Activated gamma-delta T cell treated with Interleukin-2 at 50 U/mL for 16 hours (primary cell): Measurements from ENCODE around the gene TXNRD2.
"Not testable (repeated sequence)": the region's sequence is repeated elsewhere in the genome, so short reads cannot be mapped to it uniquely, and the experiment has no call there.

Experiments used
- DNase-seq: peaks from one replicate; pipeline ENCODE4 v3.0.0-alpha.2; 2020

Gene TXNRD2

GRCh38 chr22:19942157-19943081 lies 801 bp upstream of the TXNRD2 start:
- DNase-seq: no peak

- DNase-seq: no peak
These were observed 868 bp downstream of the TXNRD2 start for GRCh38 chr22:19940536-19941364.

- no peak for DNase-seq
These were observed 3.8 kb downstream of the TXNRD2 start for GRCh38 chr22:19937616-19938473.

- DNase-seq: no peak
These were observed 5.1 kb downstream of the TXNRD2 start for GRCh38 chr22:19936513-19936912.

- not testable (repeated sequence) for DNase-seq
These were observed 6.4 kb downstream of the TXNRD2 start for GRCh38 chr22:19935123-19935718.

- DNase-seq: no peak
These were observed 8.0 kb downstream of the TXNRD2 start for GRCh38 chr22:19933341-19934241.

GRCh38 chr22:19932367-19933206 lies 9.0 kb downstream of the TXNRD2 start:
- DNase-seq: no peak

- DNase-seq: no peak
These were observed 10.1 kb downstream of the TXNRD2 start for GRCh38 chr22:19931514-19931913.

GRCh38 chr22:19930551-19931486 lies 10.8 kb downstream of the TXNRD2 start:
- DNase-seq: no peak

- DNase-seq: no peak
These were observed 11.8 kb downstream of the TXNRD2 start for GRCh38 chr22:19929586-19930550.

GRCh38 chr22:19928207-19928606 lies 13.4 kb downstream of the TXNRD2 start:
- no peak for DNase-seq

- no peak for DNase-seq
These were observed 13.9 kb downstream of the TXNRD2 start for GRCh38 chr22:19927696-19928095.

- not testable (repeated sequence) for DNase-seq
These were observed 15.6 kb downstream of the TXNRD2 start for GRCh38 chr22:19926028-19926427.

- DNase-seq: no peak
These were observed 17.6 kb downstream of the TXNRD2 start for GRCh38 chr22:19923914-19924513.

GRCh38 chr22:19921544-19922081 lies 20.0 kb downstream of the TXNRD2 start:
- no peak for DNase-seq

- DNase-seq: no peak
These were observed 21.8 kb downstream of the TXNRD2 start for GRCh38 chr22:19919701-19920363.
